MG63 (cell line): ENCODE measurements around the gene LYSMD3. TPM values are rescaled to one million over a fixed set of nuclear protein-coding genes. Genes with fewer than 3 reads are reported as not detected.

Source experiments
- DNase-seq: peaks from one replicate; pipeline ENCODE4 v3.0.0-alpha.2; 2020
- H3K27me3 ChIP-seq: fragments of 250-450 bp; sonication (Bioruptor Pico); 2 replicates; pipeline ENCODE4 v1.5.1; 2020; ENCODE audit warnings: mild to moderate bottlenecking, moderate library complexity
- H3K36me3 ChIP-seq: fragments of 250-450 bp; sonication (Bioruptor Pico); 2 replicates; pipeline ENCODE4 v1.5.1; 2020; ENCODE audit warnings: mild to moderate bottlenecking, moderate library complexity
- H3K4me3 ChIP-seq: fragments of 250-450 bp; sonication (Bioruptor Pico); 2 replicates; pipeline ENCODE4 v1.5.1; 2020; ENCODE audit warnings: mild to moderate bottlenecking, moderate library complexity
- H3K9me3 ChIP-seq: fragments of 250-450 bp; sonication (Bioruptor Pico); 2 replicates; pipeline ENCODE4 v1.5.1; 2020; ENCODE audit warnings: mild to moderate bottlenecking, moderate library complexity
- total RNA-seq: library from RNA; depleted of rRNA; stranded (reverse); fragments of >200 nt; shearing (Covaris generic); gene quantifications from 2 replicates; pipeline ENCODE4 v1.2.3, GENCODE V29; 2014; ENCODE audit warnings: low replicate concordance

The LYSMD3 gene
- total RNA-seq, 1 experiment from 2014 or later: 5.1 TPM

DNA sequence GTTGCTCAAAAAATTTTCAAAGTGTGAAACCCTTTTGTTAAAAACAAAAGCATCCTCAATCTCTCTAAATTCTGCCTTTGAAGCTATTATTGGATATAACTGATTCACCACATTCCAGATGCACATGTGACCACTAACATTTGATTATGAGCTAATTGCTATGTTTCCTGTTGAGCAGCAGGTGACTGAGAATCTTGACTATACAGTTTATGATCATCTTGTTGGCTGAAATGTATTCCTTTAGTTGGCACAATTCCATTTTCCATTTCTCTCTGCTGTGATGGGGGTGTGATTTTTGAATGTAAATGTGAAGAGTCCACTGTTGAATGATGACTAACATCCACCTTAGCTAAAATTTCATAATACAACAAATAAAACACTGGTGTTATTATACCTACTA lies 10.7 kb downstream of the LYSMD3 start:
- no peak overlapping the region for H3K4me3 ChIP-seq
- H3K27me3 ChIP-seq: no peaks in the 10 kb centered on the region
- no peak for DNase-seq
- peaks cover 49% of the 10 kb centered on the region for H3K36me3 ChIP-seq
- no peaks in the 10 kb centered on the region for H3K9me3 ChIP-seq

- Histone ChIP-seq H3K27me3 (no peaks in the 10 kb centered on the region), H3K36me3 (peaks cover 25% of the 10 kb centered on the region), H3K4me3 (no peak overlapping the region), H3K9me3 (no peaks in the 10 kb centered on the region)
- no peak for DNase-seq
These were observed 14.9 kb downstream of the LYSMD3 start for GRCh38 chr5:90514520-90514919.

DNA sequence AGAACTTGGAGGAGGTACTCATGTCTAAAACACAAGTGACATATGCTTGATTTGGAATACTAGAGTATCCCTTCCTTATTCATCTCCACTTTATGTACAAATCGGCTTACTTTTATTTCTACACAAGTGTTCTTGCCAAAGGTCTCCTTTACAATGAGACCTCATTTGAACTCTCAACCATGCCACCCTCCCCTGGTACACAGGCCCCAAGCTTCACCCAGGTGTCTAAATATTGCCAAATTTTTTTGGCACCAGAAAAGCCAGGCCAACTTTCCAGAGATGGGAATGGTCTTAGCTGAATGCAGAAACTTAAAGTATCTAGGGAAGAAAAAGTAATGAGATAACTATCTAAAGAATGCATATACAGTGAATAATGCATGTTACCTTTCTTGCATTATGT lies 18.9 kb downstream of the LYSMD3 start:
- no peaks in the 10 kb centered on the region for H3K27me3 ChIP-seq
- no peak overlapping the region for H3K4me3 ChIP-seq
- no peaks in the 10 kb centered on the region for H3K9me3 ChIP-seq
- peaks cover 2% of the 10 kb centered on the region for H3K36me3 ChIP-seq
- DNase-seq: no peak

DNA sequence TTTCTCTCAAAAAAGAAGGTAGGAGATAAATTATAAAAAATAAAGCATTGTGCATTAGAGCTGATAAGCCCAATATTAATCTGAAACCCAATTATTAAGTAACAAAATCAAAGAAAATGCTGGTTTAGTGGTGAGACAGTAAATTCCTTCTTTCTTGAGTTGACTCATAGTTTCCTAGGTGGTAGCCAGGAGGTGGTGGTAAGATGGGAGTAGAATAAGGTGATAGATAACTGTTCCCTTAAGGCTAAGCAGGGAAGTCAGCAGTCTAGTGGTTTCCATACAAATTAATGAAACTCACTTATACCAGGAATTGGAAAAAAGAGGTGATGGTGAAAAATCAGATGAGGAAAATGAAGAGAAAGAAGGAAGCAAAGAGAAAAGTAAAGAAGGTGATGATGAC lies 23.2 kb downstream of the LYSMD3 start:
- no peaks in the 10 kb centered on the region for H3K27me3 ChIP-seq
- H3K36me3 ChIP-seq: peaks cover 2% of the 10 kb centered on the region
- H3K4me3 ChIP-seq: no peak overlapping the region
- no peaks in the 10 kb centered on the region for H3K9me3 ChIP-seq
- DNase-seq: no peak

GRCh38 chr5:90504743-90505142 lies 24.6 kb downstream of the LYSMD3 start:
- no peak for DNase-seq
- Histone ChIP-seq H3K36me3 (peaks cover 2% of the 10 kb centered on the region), H3K4me3 (no peak overlapping the region)

GRCh38 chr5:90503596-90503995 lies 25.8 kb downstream of the LYSMD3 start:
- Histone ChIP-seq H3K36me3 (no peaks in the 10 kb centered on the region; the same call in none of the 2 replicates), H3K4me3 (no peak overlapping the region), H3K27me3 (no peaks in the 10 kb centered on the region), H3K9me3 (no peaks in the 10 kb centered on the region)
- no peak for DNase-seq

More at GRCh38 chr5:90504743-90505142, 24.6 kb downstream of the LYSMD3 start:
- H3K9me3 ChIP-seq: no peaks in the 10 kb centered on the region
- H3K27me3 ChIP-seq: no peaks in the 10 kb centered on the region

DNA sequence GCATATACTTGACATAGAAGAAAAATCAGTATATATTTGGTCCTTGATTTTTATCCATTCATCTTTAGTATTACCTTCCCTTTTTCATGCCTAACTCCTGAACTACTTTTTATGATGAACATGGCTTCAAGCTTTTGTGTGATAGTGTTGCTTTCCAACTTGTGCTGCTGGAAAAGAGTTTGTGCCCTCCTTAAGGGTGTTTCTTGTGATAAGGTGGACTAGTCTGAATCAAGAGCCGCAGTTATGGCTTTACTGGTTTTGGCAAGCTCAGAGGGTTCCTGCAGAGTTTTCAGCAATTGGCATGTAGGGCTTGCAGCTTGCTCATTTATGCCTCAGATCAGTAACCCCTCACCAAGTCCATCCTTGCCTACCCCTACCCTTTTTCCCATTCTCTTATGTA lies 34.2 kb downstream of the LYSMD3 start:
- Histone ChIP-seq H3K4me3 (no peak overlapping the region), H3K27me3 (no peaks in the 10 kb centered on the region), H3K36me3 (peaks cover 25% of the 10 kb centered on the region), H3K9me3 (0 out of 2 replicates have a peak, but pooled peaks cover 2% of the 10 kb centered on the region)
- no peak for DNase-seq

- Histone ChIP-seq H3K36me3 (peaks cover 32% of the 10 kb centered on the region), H3K9me3 (0 out of 2 replicates have a peak, but pooled peaks cover 2% of the 10 kb centered on the region), H3K4me3 (no peak overlapping the region), H3K27me3 (no peaks in the 10 kb centered on the region)
- DNase-seq: no peak
These were observed 35.3 kb downstream of the LYSMD3 start for GRCh38 chr5:90494043-90494442.

- no peak for DNase-seq
- H3K36me3 ChIP-seq: peaks cover 23% of the 10 kb centered on the region
- no peaks in the 10 kb centered on the region for H3K27me3 ChIP-seq
- no peak overlapping the region for H3K4me3 ChIP-seq
- H3K9me3 ChIP-seq: no peaks in the 10 kb centered on the region
These were observed 40.6 kb downstream of the LYSMD3 start for GRCh38 chr5:90488791-90489190.

GRCh38 chr5:90484540-90484939 lies 44.8 kb downstream of the LYSMD3 start:
- H3K9me3 ChIP-seq: no peaks in the 10 kb centered on the region
- no peaks in the 10 kb centered on the region for H3K27me3 ChIP-seq
- DNase-seq: no peak
- peaks cover 17% of the 10 kb centered on the region for H3K36me3 ChIP-seq
- no peak overlapping the region for H3K4me3 ChIP-seq

- Histone ChIP-seq H3K4me3 (no peak overlapping the region), H3K9me3 (no peaks in the 10 kb centered on the region), H3K36me3 (peaks cover 18% of the 10 kb centered on the region), H3K27me3 (no peaks in the 10 kb centered on the region)
- peak; percentile 5 for DNase-seq
These were observed 46.2 kb downstream of the LYSMD3 start for GRCh38 chr5:90483206-90483605.

- H3K4me3 ChIP-seq: no peak overlapping the region
- peaks cover 7% of the 10 kb centered on the region for H3K36me3 ChIP-seq
- DNase-seq: no peak
- no peaks in the 10 kb centered on the region for H3K9me3 ChIP-seq
- H3K27me3 ChIP-seq: no peaks in the 10 kb centered on the region
These were observed 48.7 kb downstream of the LYSMD3 start for GRCh38 chr5:90480699-90481098.

- Histone ChIP-seq H3K27me3 (no peaks in the 10 kb centered on the region), H3K9me3 (no peaks in the 10 kb centered on the region), H3K36me3 (peaks cover 7% of the 10 kb centered on the region; the same call in 1 of the 2 replicates), H3K4me3 (no peak overlapping the region)
- no peak for DNase-seq
These were observed 49.6 kb downstream of the LYSMD3 start for GRCh38 chr5:90479611-90480385.

DNA sequence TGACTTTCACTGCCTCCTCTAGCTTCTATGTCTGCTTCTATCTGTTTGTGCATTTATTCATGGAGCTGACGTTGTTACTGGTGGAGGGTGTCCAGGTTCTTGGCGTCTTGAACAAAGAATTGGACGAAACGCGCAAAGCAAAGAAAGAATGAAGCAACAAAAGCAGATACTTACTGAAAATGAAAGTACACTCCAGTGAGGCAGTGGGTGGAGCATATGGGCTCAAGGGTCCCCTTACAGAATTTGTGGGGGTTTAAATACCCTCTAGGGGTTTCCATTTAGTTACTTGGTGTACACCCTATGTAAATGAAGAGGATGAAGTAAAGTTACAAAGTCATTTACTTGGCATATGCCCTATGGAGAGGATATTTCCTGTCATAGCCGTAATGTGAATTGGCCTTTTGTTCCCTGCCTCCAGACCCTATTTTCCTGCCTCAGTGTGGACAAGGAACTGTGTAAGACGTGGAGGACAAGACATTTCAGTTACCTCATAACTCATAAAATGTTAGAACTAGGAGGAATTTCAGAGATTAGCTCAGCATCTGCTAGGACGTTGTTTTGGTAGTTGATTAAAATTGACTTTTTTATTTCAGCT lies 51.7 kb downstream of the LYSMD3 start:
- DNase-seq: no peak
- Histone ChIP-seq H3K4me3 (no peak overlapping the region), H3K36me3 (peaks cover 7% of the 10 kb centered on the region; the same call in 1 of the 2 replicates), H3K9me3 (no peaks in the 10 kb centered on the region), H3K27me3 (no peaks in the 10 kb centered on the region)

DNA sequence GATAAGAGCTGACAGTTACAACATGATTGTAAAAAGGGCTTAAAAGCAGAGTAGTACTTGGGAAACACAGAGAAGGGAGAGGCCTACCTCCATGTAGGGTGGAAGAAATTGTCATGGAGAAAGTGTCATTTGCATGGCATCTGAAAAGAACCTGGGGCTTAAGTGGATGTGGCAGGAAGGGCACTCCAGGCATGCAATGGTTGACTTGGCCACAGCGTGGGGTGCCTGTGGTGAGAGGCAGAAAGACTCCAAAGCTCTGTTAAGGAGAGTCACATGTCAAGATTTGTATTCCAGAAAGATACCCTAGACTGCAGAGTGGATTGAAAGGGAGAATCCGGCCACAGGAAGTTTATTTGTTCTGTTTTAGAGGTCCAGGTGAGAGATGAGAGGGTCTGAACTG lies 52.3 kb downstream of the LYSMD3 start:
- Histone ChIP-seq H3K4me3 (no peak overlapping the region), H3K27me3 (no peaks in the 10 kb centered on the region), H3K9me3 (no peaks in the 10 kb centered on the region), H3K36me3 (peaks cover 4% of the 10 kb centered on the region; the same call in 1 of the 2 replicates)
- no peak for DNase-seq

- Histone ChIP-seq H3K27me3 (no peaks in the 10 kb centered on the region), H3K4me3 (no peak overlapping the region), H3K9me3 (no peaks in the 10 kb centered on the region), H3K36me3 (peaks cover 11% of the 10 kb centered on the region)
- no peak for DNase-seq
These were observed 53.0 kb downstream of the LYSMD3 start for GRCh38 chr5:90476391-90476790.

DNA sequence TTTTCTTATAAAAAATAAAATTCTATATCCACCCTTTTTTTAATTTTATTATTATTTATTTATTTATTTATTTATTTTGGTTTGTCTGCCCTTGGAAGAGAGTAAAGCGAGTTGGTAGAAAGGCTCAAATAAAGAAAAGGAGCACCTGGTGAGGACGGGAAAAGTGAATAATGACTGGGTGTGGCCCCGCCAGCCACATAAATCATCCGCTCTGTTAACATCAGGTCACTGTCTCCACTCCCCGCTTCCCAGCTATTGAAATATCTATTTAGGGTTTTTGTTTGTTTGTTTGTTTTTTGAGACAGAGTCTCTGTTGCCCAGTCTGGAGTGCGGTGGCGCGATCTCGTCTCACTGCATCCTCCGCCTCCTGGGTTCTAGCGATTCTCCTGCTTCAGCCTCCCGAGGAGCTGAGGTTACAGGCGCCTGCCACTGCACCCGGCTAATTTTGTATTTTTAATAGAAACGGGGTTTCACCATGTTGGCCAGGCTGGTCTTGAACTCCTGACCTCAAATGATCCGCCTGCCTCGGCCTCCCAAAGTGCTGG lies 53.9 kb downstream of the LYSMD3 start:
- H3K36me3 ChIP-seq: peaks cover 13% of the 10 kb centered on the region
- no peaks in the 10 kb centered on the region for H3K27me3 ChIP-seq
- no peaks in the 10 kb centered on the region for H3K9me3 ChIP-seq
- DNase-seq: no peak
- peak overlapping the region; percentile 69 for H3K4me3 ChIP-seq
